Panc1 (cell line): ENCODE measurements around the gene HSPA4.

Experiments
- CTCF ChIP-seq: fragments of 450-650 bp; IDR thresholded peaks from 2 replicates; pipeline ENCODE4 v1.5.1; 2017; ENCODE audit warnings: mild to moderate bottlenecking
- POLR2AphosphoS5 ChIP-seq: IDR thresholded peaks from 2 replicates; pipeline ENCODE4 v1.6.1; 2012; ENCODE audit warnings: mild to moderate bottlenecking, low read depth, low read length, moderate library complexity
- SIN3A ChIP-seq: IDR thresholded peaks from 2 replicates; pipeline ENCODE4 v1.6.1; 2012; ENCODE audit warnings: low read depth, mild to moderate bottlenecking, low read length, moderate library complexity, borderline replicate concordance; ENCODE audit not compliant: insufficient read depth

DNA sequence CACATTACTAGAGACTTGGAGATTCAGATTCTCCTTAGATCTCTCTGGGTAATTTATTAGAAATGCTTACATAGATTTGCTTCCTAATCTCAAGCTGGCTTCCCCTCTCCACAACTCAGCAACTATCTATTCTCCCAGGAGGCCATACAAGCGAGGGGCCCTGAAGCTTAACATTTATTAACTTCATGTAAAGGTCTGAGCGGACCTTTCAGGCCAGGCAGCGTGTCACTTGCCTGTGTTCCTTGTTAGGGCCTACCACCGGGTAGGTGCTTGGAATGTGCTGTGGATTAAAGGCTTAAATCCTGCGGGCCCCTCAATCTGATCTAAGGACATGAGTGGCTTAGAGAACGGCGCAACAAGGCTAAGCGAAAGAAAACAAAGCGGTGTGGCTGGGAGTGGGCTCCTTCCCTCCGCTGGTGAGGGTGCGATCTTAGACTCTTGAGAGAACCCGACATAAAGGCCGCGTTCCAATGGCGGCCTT lies 712 bp upstream of the HSPA4 start:
- TF ChIP-seq CTCF (no peak), POLR2AphosphoS5 (no peak), SIN3A (no peak)
